ENCODE data around the gene GRIPAP1.

DNA sequence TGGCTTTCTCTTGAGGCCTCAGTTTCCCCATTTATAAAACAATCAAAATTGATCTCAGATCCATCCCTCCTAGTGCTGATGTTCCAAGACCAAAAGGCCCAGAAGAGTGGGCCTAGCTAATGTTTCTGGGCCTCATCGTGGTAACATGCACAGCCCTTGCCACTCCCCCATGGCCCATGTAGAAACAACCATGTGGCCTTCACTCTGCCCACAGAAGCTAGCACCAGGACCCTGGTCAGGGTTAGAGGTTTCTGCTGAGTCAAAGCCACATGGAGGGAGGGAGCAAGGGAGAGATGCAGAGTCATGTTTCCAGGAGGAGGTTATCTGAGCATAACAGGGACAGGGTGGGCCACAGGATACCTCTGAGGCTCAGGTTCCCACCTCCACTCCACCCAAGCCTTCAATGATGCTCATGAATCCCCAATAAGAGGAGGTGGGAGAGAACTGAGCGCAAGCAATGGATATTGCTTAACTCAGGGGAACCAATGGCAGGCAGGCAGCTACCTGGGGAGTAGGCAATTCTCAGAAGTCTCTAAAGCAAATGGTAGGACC is 61.6 kb downstream of the GRIPAP1 start:
- no peak for TF ChIP-seq CTCF (IDR thresholded peaks at IDR 0.05)
- TF ChIP-seq POLR2A (IDR thresholded peaks at IDR 0.05), result no peak

Data from lower leg skin (tissue), 3 donors.